ENCODE data around the gene PLAGL1.

GRCh38 chr6:143969077-143969476, 39.0 kb downstream of the PLAGL1 start:
- TF ChIP-seq CTCF (conservative IDR thresholded peaks at IDR 0.05; ENCODE audit: low read depth, low read length), result no peak
- no peak for TF ChIP-seq EZH2 (IDR thresholded peaks at IDR 0.05; ENCODE audit: borderline replicate concordance, low read depth, low read length, poor library complexity, severe bottlenecking)

All from A673 (cell line).